WERI-Rb-1 (cell line): Measurements from ENCODE around the gene PRRC2A.

Experiments
- DNase-seq: peaks from one replicate; pipeline ENCODE4 v3.0.0-alpha.2; 2020
- H3K27ac ChIP-seq: fragments of 250-450 bp; sonication (Bioruptor Pico); 2 replicates; pipeline ENCODE4 v1.5.1; 2020; ENCODE audit warnings: mild to moderate bottlenecking, moderate library complexity
- H3K27me3 ChIP-seq: fragments of 250-450 bp; sonication (Bioruptor Pico); 2 replicates; pipeline ENCODE4 v1.5.1; 2021; ENCODE audit warnings: mild to moderate bottlenecking, low read depth, moderate library complexity; ENCODE audit not compliant: insufficient read depth, severe bottlenecking
- H3K36me3 ChIP-seq: fragments of 250-450 bp; sonication (Bioruptor Pico); 2 replicates; pipeline ENCODE4 v1.5.1; 2020; ENCODE audit warnings: mild to moderate bottlenecking, moderate library complexity
- H3K4me3 ChIP-seq: 2 replicates; pipeline ENCODE4 v1.5.1; 2011; ENCODE audit warnings: low read depth, mild to moderate bottlenecking, control low read depth, low read length
- H3K9me3 ChIP-seq: fragments of 250-450 bp; sonication (Bioruptor Pico); 2 replicates; pipeline ENCODE4 v1.5.1; 2021; ENCODE audit warnings: mild to moderate bottlenecking, moderate library complexity; ENCODE audit not compliant: severe bottlenecking
- TF ChIP-seq, protein P1 (sequence below): IDR thresholded peaks from 2 replicates; pipeline ENCODE4 v1.5.1; 2011; ENCODE audit warnings: low read depth, mild to moderate bottlenecking, control low read depth, inconsistent platforms, low read length

Gene PRRC2A

DNA sequence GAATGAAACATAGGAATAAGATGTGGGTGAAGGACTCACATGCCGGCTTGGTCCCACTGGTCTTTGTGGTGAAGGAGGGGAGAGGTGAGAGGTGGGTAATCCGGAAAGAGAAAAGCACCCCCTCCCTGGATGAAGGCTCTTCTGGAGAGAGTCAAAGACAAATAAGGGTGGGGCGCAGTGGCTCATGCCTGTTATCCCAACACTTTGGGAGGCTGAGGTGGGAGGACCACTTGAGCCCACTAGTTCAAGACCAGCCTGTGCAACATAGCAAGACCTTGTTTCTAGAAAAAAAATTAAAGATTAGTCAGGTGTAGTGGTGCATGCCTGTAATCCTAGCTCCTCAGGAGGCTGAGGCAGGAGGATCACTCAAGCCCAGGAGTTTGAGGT lies 41.4 kb upstream of the PRRC2A start:
- Histone ChIP-seq H3K27ac (no peak overlapping the region), H3K9me3 (no peaks in the 10 kb centered on the region), H3K36me3 (no peaks in the 10 kb centered on the region), H3K27me3 (no peaks in the 10 kb centered on the region), H3K4me3 (no peak overlapping the region)
- no peak for DNase-seq
- TF ChIP-seq, protein P1, sequence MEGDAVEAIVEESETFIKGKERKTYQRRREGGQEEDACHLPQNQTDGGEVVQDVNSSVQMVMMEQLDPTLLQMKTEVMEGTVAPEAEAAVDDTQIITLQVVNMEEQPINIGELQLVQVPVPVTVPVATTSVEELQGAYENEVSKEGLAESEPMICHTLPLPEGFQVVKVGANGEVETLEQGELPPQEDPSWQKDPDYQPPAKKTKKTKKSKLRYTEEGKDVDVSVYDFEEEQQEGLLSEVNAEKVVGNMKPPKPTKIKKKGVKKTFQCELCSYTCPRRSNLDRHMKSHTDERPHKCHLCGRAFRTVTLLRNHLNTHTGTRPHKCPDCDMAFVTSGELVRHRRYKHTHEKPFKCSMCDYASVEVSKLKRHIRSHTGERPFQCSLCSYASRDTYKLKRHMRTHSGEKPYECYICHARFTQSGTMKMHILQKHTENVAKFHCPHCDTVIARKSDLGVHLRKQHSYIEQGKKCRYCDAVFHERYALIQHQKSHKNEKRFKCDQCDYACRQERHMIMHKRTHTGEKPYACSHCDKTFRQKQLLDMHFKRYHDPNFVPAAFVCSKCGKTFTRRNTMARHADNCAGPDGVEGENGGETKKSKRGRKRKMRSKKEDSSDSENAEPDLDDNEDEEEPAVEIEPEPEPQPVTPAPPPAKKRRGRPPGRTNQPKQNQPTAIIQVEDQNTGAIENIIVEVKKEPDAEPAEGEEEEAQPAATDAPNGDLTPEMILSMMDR = no peak

GRCh38 chr6:31579546-31580437 lies 40.7 kb upstream of the PRRC2A start:
- H3K27ac ChIP-seq = no peak overlapping the region
- H3K9me3 ChIP-seq = no peaks in the 10 kb centered on the region
- H3K4me3 ChIP-seq = no peak overlapping the region
- no peak for DNase-seq
- no peaks in the 10 kb centered on the region for H3K36me3 ChIP-seq
- TF ChIP-seq, protein P1 = no peak
- no peaks in the 10 kb centered on the region for H3K27me3 ChIP-seq

- TF ChIP-seq, protein P1 = no peak
- Histone ChIP-seq H3K27ac (no peak overlapping the region), H3K4me3 (peak overlapping the region; percentile 76), H3K36me3 (no peaks in the 10 kb centered on the region), H3K9me3 (no peaks in the 10 kb centered on the region), H3K27me3 (no peaks in the 10 kb centered on the region)
- DNase-seq = no peak
Measured at GRCh38 chr6:31580438-31580740, 40.1 kb upstream of the PRRC2A start.

DNA sequence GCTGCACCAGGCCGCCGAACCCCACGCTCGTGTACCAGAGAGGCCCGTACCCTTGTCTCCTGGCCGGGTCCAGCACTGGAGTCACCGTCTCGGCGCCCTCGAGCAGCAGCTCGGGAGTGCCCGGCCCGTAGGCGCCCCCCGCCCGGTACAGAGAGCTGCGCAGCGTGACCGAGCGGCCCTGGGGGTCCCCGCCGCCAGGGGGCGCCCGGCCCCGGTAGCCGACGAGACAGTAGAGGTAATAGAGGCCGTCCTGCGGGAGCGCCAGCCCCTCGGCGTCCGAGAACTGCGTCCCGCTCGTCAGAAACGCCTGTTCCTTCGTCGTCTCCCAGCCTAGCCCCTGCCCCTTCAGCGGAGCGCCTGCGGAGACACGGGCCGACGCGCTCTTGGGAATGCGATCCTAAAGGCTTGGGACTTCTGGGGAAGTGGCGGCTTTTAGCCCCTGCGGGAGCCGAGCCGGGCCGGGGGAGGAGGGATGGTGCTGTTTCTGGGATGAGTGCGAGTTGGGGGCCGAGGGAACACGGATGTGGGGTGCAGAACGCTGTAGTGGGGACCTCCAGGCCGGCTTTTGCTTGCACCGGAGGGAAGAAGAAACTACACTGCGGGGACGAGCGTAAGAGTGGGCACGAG lies 39.6 kb upstream of the PRRC2A start:
- DNase-seq = peak; percentile 96
- Histone ChIP-seq H3K27ac (peak overlapping the region; percentile 44), H3K9me3 (no peaks in the 10 kb centered on the region), H3K27me3 (no peaks in the 10 kb centered on the region), H3K4me3 (peak overlapping the region; percentile 76), H3K36me3 (no peaks in the 10 kb centered on the region)
- TF ChIP-seq, protein P1 = peak; percentile 98

DNA sequence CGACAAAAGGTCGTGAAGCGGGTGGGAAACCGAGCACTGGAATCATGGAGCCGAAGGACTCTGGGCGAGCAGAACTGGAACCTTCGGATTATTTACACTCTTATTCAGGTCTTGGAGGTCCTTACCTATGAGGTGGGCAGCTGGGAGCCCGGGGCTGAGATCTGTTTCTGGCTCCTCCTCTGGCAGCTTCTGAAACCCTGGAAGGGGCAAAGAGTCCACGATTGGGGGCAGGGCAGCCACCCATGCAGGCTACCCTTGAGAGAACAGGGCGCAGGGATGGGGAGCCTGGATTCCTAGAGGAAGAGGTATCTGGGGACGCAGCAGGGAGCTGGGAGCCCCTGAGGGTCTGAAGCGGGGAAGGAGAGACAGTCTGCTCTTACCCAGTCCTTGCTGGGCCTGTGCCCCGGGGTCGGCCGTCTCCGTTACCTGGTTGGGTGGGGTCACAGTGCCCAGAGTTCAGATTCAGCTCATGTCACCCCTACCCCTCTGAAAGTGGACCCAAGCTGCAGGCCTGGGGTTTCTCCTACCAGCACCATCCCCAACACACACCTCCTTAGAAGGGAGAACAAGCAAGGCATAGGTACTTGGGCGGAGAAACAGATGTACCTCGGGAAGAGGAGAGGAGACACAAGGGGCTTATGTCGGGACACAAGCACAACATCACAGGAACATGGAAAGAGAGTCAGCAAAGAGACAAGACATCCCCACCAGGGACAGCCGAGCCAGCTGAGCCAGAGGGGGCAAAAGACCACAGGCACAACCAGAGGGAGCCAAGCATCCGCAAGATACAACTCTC lies 38.9 kb upstream of the PRRC2A start:
- H3K9me3 ChIP-seq = no peaks in the 10 kb centered on the region
- TF ChIP-seq, protein P1 = no peak
- DNase-seq = no peak
- no peak overlapping the region; the same call in 1 of the 2 replicates for H3K27ac ChIP-seq
- H3K36me3 ChIP-seq = no peaks in the 10 kb centered on the region
- no peaks in the 10 kb centered on the region for H3K27me3 ChIP-seq
- H3K4me3 ChIP-seq = peak overlapping the region; percentile 76
